GM12864 (cell line): ENCODE measurements around the gene R3HDM4.
"Not testable (repeated sequence)": the region's sequence is repeated elsewhere in the genome, so short reads cannot be mapped to it uniquely, and the experiment has no call there.

Experiments used
- DNase-seq: peaks from one replicate; pipeline ENCODE4 v3.0.0-alpha.2; 2011; ENCODE audit warnings: low read depth
- H3K4me3 ChIP-seq: 2 replicates; pipeline ENCODE4 v1.5.1; 2011; ENCODE audit warnings: mild to moderate bottlenecking, low read depth, low read length, control low read depth
- TF ChIP-seq, protein P1 (sequence below): IDR thresholded peaks from 2 replicates; pipeline ENCODE4 v1.5.1; 2011; ENCODE audit warnings: low read depth, mild to moderate bottlenecking, moderate library complexity, low read length, control low read depth, inconsistent platforms; ENCODE audit errors: missing control alignments

Gene R3HDM4

DNA sequence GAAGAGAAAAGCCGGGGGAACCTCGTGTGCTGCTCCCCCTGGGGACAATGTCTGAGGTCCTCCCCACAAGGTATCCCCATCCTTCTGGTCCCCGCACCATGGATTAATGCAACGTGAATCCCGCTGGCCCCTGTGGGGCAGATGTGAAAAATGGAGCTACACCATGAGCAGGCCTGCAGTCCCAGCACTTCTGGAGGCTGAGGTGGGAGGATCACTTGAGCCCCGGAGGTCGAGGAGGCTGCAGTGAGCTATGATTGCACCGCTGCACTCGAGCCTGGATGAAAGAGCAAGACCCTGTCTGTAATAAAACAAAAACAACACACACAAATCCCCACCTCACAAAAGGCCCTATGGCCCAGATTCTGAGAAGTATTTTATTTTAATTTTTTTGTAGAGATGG is 54.7 kb downstream of the R3HDM4 start:
- no peak overlapping the region for H3K4me3 ChIP-seq
- DNase-seq, result no peak
- TF ChIP-seq, protein P1, sequence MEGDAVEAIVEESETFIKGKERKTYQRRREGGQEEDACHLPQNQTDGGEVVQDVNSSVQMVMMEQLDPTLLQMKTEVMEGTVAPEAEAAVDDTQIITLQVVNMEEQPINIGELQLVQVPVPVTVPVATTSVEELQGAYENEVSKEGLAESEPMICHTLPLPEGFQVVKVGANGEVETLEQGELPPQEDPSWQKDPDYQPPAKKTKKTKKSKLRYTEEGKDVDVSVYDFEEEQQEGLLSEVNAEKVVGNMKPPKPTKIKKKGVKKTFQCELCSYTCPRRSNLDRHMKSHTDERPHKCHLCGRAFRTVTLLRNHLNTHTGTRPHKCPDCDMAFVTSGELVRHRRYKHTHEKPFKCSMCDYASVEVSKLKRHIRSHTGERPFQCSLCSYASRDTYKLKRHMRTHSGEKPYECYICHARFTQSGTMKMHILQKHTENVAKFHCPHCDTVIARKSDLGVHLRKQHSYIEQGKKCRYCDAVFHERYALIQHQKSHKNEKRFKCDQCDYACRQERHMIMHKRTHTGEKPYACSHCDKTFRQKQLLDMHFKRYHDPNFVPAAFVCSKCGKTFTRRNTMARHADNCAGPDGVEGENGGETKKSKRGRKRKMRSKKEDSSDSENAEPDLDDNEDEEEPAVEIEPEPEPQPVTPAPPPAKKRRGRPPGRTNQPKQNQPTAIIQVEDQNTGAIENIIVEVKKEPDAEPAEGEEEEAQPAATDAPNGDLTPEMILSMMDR, result no peak

DNA sequence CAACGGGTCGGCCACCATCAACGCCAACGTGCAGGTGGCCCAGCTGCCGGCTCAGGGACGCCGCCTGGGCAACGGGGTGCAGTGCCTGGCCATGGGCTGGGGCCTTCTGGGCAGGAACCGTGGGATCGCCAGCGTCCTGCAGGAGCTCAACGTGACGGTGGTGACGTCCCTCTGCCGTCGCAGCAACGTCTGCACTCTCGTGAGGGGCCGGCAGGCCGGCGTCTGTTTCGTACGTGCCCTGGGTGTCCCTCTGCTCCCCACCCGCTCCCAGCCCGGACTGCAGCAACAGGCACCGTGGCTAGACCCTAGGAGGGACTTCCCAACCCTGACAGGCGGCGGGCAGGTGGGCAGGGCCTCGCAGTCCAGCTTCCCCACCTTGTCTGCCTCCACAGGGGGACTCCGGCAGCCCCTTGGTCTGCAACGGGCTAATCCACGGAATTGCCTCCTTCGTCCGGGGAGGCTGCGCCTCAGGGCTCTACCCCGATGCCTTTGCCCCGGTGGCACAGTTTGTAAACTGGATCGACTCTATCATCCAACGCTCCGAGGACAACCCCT is 57.4 kb downstream of the R3HDM4 start:
- DNase-seq, result no peak
- no peak overlapping the region for H3K4me3 ChIP-seq
- TF ChIP-seq, protein P1, result no peak

DNA sequence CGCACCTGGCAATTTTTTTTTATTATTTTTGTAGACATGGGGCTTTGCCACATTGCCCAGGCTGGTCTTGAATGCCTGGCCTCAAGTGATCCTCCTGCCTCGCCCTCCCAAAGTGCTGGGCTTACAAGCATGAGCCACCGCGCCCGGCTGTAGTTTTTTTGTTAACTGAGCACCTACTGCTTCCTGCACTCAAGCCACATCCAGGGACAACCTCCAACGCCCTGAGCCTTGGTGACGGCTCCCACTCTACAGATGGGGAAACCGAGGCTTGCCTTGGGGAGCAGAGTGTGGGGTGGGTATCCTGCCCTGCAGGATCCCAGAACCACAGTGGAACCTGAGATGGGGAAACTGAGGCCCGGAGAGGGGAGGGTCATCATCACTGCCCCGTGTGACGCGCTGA is 57.9 kb downstream of the R3HDM4 start:
- TF ChIP-seq, protein P1, result no peak
- DNase-seq, result no peak
- H3K4me3 ChIP-seq, result no peak overlapping the region

DNA sequence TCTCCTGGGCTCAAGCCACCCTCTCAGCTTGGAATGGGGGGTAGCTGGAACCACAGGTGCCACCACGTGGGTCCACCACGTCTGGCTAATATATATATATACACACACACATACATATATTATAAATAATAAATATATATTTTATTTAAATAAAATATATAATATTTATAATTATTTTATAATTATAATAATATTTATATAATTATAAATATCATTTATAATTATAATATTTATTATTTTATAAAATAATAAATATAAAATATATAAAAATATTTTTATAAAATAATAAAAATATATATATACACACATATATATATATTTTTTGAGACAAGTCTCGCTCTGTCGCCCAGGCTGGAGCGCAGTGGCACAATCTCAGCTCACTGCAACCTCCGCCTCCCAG is 58.5 kb downstream of the R3HDM4 start:
- DNase-seq, result no peak
- H3K4me3 ChIP-seq, result no peak overlapping the region
- TF ChIP-seq, protein P1, result no peak

DNA sequence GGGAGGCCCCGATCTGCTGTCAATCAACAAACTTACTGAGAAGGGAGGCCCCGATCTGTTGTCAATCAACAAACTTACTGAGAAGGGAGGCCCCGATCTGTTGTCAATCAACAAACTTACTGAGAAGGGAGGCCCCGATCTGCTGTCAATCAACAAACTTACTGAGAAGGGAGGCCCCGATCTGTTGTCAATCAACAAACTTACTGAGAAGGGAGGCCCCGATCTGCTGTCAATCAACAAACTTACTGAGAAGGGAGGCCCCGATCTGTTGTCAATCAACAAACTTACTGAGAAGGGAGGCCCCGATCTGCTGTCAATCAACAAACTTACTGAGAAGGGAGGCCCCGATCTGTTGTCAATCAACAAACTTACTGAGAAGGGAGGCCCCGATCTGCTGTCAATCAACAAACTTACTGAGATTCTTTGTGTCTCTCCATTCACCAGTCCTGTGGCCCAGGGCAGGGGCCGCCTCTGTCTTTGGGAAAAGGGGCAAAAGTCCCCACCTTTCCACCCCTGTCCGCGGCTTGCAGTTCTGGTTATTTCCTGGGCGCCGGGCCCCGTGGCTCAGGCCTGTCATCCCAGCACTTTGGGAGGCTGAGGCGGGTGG is 59.3 kb downstream of the R3HDM4 start:
- H3K4me3 ChIP-seq, DNase-seq: not testable (repeated sequence)

DNA sequence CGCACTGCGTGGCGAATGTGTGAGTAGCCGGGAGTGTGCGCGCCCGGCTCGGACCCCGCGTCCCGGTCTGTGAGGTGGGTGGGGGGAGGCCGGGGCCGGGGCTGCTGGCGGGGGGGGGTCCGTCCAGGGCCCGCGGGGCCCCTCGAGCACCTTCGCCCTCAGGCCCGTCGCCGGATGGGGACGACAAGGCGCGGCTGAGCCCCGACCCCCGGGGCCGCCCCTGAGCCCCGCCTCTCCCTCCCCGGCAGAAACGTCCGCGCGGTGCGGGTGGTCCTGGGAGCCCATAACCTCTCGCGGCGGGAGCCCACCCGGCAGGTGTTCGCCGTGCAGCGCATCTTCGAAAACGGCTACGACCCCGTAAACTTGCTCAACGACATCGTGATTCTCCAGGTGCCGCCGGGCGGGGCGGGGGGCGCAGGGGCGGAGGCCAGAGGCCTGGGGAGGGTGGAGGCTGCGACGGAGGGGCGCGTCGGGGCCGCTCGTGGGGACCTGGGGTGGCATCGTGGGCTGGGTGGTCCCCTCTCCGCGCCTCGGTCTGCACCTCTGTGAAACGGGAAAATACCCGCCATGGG is 59.9 kb downstream of the R3HDM4 start:
- H3K4me3 ChIP-seq, result no peak overlapping the region
- TF ChIP-seq, protein P1, result no peak
- DNase-seq, result no peak

DNA sequence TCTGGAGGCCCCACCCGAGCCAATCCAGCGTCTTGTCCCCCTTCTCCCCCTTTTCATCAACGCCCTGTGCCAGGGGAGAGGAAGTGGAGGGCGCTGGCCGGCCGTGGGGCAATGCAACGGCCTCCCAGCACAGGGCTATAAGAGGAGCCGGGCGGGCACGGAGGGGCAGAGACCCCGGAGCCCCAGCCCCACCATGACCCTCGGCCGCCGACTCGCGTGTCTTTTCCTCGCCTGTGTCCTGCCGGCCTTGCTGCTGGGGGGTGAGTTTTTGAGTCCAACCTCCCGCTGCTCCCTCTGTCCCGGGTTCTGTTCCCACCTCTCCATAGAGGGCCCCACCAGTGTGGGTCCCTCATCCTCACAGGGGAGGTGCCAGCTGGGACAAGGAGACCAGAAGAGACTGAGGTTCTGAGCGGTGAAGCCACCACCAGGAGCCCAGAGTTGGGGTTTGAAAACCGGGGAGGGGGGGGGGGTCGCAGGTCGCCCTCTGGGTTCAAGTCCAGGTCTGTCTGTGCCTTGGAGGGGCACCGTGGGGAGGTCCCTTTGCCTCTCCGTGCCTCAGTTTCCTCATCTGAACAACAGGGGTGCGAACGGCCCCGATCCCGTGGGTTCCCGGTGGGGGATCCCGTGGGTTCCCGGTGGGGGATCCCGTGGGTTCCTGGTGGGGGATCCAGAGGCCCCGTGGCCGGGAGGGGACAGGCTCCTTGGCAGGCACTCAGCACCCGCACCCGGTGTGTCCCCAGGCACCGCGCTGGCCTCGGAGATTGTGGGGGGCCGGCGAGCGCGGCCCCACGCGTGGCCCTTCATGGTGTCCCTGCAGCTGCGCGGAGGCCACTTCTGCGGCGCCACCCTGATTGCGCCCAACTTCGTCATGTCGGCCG is 60.6 kb downstream of the R3HDM4 start, which contains the start of gene ELANE:
Gene ELANE, plus strand, starts transcription at position 168 of the 878 bp plus-strand sequence. Its CDS starts 26 bp downstream, at position 194.
- no peak within 1 kb of the TSS for H3K4me3 ChIP-seq
- no peak for DNase-seq
- TF ChIP-seq, protein P1, result no peak
